Activated CD8-positive, alpha-beta memory T cell treated with anti-CD3 and anti-CD28 coated beads, Interleukin-2, amount 50 U/mL, for 48 hours (primary cell): ENCODE data around the gene PNPLA7.
"Not testable (repeated sequence)": the region's sequence is repeated elsewhere in the genome, so short reads cannot be mapped to it uniquely, and the experiment has no call there.

ENCODE experiments used
- DNase-seq: peaks from one replicate; pipeline ENCODE4 v3.0.0-alpha.2; 2020

Gene PNPLA7

GRCh38 chr9:137410891-137411249, 139.3 kb downstream of the PNPLA7 start:
- no peak for DNase-seq

- not testable (repeated sequence) for DNase-seq
Observed at GRCh38 chr9:137410236-137410890, 139.8 kb downstream of the PNPLA7 start.
